ENCODE data around the gene KDM2A. TPM values are rescaled to one million over a fixed set of nuclear protein-coding genes. Genes with fewer than 3 reads are reported as not detected.

KDM2A gene
- total RNA-seq, 4 donors from 2014 or later: 65.3 to 137 (median 81.2) TPM

- H3K36me3 ChIP-seq: no peaks in the 10 kb centered on the region
- no peak overlapping the region for H3K27ac ChIP-seq
- in situ Hi-C loops (cut with MboI; ENCODE audit: low pct_ligation_motif_present in 1 of 4, low pct_unique_long_range_greater_than_20kb in 1 of 4, low sequenced_read_pairs in 3 of 4) (no loop called here), intact Hi-C loops (cut with DNase I; ENCODE audit: low total_unique reads) (loop anchor here (10.0 kb wide), 1 partner anchor 76 kb away; no protein-coding TSS in a partner anchor)
- H3K9me3 ChIP-seq: no peaks in the 10 kb centered on the region
- TF ChIP-seq, protein P1, sequence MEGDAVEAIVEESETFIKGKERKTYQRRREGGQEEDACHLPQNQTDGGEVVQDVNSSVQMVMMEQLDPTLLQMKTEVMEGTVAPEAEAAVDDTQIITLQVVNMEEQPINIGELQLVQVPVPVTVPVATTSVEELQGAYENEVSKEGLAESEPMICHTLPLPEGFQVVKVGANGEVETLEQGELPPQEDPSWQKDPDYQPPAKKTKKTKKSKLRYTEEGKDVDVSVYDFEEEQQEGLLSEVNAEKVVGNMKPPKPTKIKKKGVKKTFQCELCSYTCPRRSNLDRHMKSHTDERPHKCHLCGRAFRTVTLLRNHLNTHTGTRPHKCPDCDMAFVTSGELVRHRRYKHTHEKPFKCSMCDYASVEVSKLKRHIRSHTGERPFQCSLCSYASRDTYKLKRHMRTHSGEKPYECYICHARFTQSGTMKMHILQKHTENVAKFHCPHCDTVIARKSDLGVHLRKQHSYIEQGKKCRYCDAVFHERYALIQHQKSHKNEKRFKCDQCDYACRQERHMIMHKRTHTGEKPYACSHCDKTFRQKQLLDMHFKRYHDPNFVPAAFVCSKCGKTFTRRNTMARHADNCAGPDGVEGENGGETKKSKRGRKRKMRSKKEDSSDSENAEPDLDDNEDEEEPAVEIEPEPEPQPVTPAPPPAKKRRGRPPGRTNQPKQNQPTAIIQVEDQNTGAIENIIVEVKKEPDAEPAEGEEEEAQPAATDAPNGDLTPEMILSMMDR (IDR thresholded peaks at IDR 0.05): peak in 1 of 5 experiments; percentile 5
- no peak for TF ChIP-seq POLR2AphosphoS5 (IDR thresholded peaks at IDR 0.05)
- no peaks in the 10 kb centered on the region for H3K27me3 ChIP-seq
- no peak overlapping the region for H3K4me3 ChIP-seq
- DNase-seq: no peak
- peaks cover 0 to 21% (median 2%) of the 10 kb centered on the region in 4 donors for H3K4me1 ChIP-seq
- WGBS, 2 donors (ENCODE audit: low coverage in 1 of 2): 83 to 92% methylated on average over 3 to 5 of the region's 5 CpGs
Measured at GRCh38 chr11:67160872-67161783, 42.1 kb downstream of the KDM2A start.

DNA sequence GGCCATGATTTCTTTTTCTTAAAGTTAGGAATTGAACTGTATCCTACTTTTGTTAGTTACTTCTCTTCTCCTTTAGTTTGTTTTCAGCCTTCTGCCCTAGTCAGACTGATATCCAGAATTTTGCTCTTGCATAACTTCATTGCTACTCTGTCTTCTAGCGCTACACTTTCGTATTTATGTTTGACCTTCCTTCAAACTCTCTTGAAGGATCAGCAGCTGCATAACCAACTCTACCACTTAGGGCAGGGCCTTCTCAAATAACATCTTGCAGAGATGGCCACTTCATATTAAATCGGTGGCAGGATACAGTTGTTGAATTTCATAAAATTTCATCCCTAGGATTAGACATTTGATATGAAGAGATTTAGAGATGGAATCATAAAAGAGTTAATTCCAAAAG, 43.9 kb downstream of the KDM2A start:
- no peaks in the 10 kb centered on the region for H3K27me3 ChIP-seq
- no peak overlapping the region for H3K27ac ChIP-seq
- TF ChIP-seq POLR2A (IDR thresholded peaks at IDR 0.05) (no peak), EP300 (IDR thresholded peaks at IDR 0.05; ENCODE audit: low read depth) (no peak), POLR2AphosphoS5 (IDR thresholded peaks at IDR 0.05) (no peak)
- TF ChIP-seq, protein P1 (IDR thresholded peaks at IDR 0.05): no peak
- WGBS, 2 donors (ENCODE audit: low coverage in 1 of 2): 90 to 94% methylated on average over 3 of the region's 3 CpGs
- H3K4me3 ChIP-seq: no peak overlapping the region
- H3K9me3 ChIP-seq: no peaks in the 10 kb centered on the region
- intact Hi-C loops (cut with DNase I; ENCODE audit: low total_unique reads) (loop anchor here (10.0 kb wide), 1 partner anchor 78 kb away; no protein-coding TSS in a partner anchor), in situ Hi-C loops (cut with MboI; ENCODE audit: low pct_ligation_motif_present in 1 of 4, low pct_unique_long_range_greater_than_20kb in 1 of 4, low sequenced_read_pairs in 3 of 4) (no loop called here)
- no peaks in the 10 kb centered on the region for H3K36me3 ChIP-seq
- DNase-seq: no peak
- peaks cover 3 to 27% (median 4%) of the 10 kb centered on the region in 4 donors for H3K4me1 ChIP-seq

- Histone ChIP-seq H3K9me3 (no peaks in the 10 kb centered on the region), H3K4me3 (no peak overlapping the region), H3K27me3 (no peaks in the 10 kb centered on the region), H3K4me1 (peaks cover 5 to 22% (median 7%) of the 10 kb centered on the region in 4 donors), H3K27ac (no peak overlapping the region), H3K36me3 (no peaks in the 10 kb centered on the region)
- no peak for DNase-seq
- TF ChIP-seq POLR2AphosphoS5 (IDR thresholded peaks at IDR 0.05) (no peak), POLR2A (IDR thresholded peaks at IDR 0.05) (no peak), EP300 (IDR thresholded peaks at IDR 0.05; ENCODE audit: low read depth) (no peak)
- TF ChIP-seq, protein P1 (IDR thresholded peaks at IDR 0.05): no peak
- in situ Hi-C loops (cut with MboI; ENCODE audit: low pct_ligation_motif_present in 1 of 4, low pct_unique_long_range_greater_than_20kb in 1 of 4, low sequenced_read_pairs in 3 of 4): loop anchor here in 2 of 4 donors (5.0 kb wide), 1 partner anchor 83 kb away; no protein-coding TSS in a partner anchor
- 75 to 77% methylated on average over 1 of the region's 1 CpG for WGBS, 2 donors (ENCODE audit: low coverage in 1 of 2)
- intact Hi-C loops (cut with DNase I; ENCODE audit: low total_unique reads): loop anchor here (10.0 kb wide), 1 partner anchor 81 kb away; no protein-coding TSS in a partner anchor
Measured at GRCh38 chr11:67165623-67166022, 46.6 kb downstream of the KDM2A start.

GRCh38 chr11:67167091-67167490, 48.0 kb downstream of the KDM2A start:
- Histone ChIP-seq H3K4me1 (peaks cover 5 to 15% (median 7%) of the 10 kb centered on the region in 4 donors), H3K27me3 (no peaks in the 10 kb centered on the region), H3K36me3 (no peaks in the 10 kb centered on the region), H3K4me3 (no peak overlapping the region), H3K27ac (no peak overlapping the region), H3K9me3 (no peaks in the 10 kb centered on the region)
- 83 to 100% methylated on average over 2 of the region's 2 CpGs for WGBS, 2 donors (ENCODE audit: low coverage in 1 of 2)
- in situ Hi-C loops (cut with MboI; ENCODE audit: low pct_ligation_motif_present in 1 of 4, low pct_unique_long_range_greater_than_20kb in 1 of 4, low sequenced_read_pairs in 3 of 4): loop anchor here in 2 of 4 donors (5.0 kb wide), 1 partner anchor 85 kb away; no protein-coding TSS in a partner anchor
- TF ChIP-seq EP300 (IDR thresholded peaks at IDR 0.05; ENCODE audit: low read depth): no peak
- TF ChIP-seq, protein P1 (IDR thresholded peaks at IDR 0.05): no peak
- no peak for TF ChIP-seq POLR2AphosphoS5 (IDR thresholded peaks at IDR 0.05)
- TF ChIP-seq POLR2A (IDR thresholded peaks at IDR 0.05): no peak
- intact Hi-C loops (cut with DNase I; ENCODE audit: low total_unique reads): loop anchor here (10.0 kb wide), 1 partner anchor 82 kb away; no protein-coding TSS in a partner anchor
- DNase-seq: no peak

All from transverse colon (tissue), 4 donors.